Stimulated activated CD4-positive, alpha-beta T cell treated with anti-CD3 and anti-CD28 coated beads, Interleukin-2, amount 100 ng/mL, for 48 hours (primary cell): ENCODE results near the gene MRPL32.

Experiments
- DNase-seq, 2 donors: peaks; one replicate each; pipeline ENCODE4 v3.0.0-alpha.2; 2020

The MRPL32 gene

DNA sequence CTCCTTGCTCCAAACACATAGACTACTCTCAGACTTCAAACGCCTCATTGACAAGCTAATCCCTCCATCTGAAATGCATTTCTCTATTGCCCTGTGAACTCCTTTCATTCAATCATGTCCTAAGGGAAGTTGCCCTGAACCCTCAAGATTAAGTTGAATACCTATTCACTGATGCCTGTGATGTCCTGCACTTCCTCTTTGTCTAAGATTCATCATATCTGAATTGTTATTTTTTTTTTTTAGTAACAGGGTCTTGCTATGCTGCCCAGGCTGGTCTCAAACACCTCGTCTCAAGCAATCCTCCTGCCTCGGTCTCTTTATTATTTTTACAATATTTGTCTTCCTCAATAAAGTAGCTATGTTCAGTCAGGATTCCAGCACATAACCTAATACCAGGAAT, 3.4 kb upstream of the MRPL32 start:
- no peak for DNase-seq

- no peak for DNase-seq
Measured at GRCh38 chr7:42929449-42929848, 2.7 kb upstream of the MRPL32 start.

DNA sequence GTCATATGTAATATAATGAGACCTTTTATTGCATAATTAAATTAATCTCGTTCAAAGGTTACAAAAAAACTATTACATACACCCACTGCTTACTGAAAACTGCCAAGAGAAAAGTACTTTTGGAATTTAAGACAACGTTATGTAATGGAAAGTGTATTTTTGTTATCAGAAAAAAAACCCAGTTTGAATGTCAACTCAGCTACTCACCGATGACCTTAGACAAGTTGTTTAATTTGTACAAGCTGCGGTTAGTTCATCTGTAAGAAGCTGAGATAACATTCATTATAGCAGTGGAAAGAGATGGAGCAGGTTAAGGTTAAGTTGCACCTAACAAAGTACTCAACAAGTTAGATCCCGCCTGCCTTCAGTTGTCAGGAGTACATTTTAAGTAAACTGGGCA, 1.3 kb upstream of the MRPL32 start:
- no peak for DNase-seq

DNA sequence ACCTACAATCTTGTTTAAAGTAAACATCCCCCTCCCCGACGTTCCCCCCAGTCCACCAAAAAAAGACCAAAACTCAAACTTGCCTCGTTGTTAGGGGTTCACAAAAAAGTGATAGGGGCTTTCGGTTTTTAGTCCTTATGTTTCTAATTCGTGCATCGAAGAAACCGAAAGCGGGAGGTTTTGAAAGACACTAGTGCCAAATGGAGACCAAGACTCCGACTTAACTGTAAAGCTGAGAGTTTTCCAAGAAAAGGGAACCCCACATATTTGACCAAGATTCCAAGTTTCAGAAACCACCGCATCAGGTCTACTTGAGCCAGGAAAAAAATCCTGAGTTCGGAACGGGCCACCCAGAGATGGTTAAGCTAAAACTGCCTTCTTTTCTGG, 736 bp upstream of the MRPL32 start:
- no peak for DNase-seq

- DNase-seq = no peak
Measured at GRCh38 chr7:42932811-42933591, 825 bp downstream of the MRPL32 start.

GRCh38 chr7:42934291-42934690, 2.1 kb downstream of the MRPL32 start:
- no peak for DNase-seq

DNA sequence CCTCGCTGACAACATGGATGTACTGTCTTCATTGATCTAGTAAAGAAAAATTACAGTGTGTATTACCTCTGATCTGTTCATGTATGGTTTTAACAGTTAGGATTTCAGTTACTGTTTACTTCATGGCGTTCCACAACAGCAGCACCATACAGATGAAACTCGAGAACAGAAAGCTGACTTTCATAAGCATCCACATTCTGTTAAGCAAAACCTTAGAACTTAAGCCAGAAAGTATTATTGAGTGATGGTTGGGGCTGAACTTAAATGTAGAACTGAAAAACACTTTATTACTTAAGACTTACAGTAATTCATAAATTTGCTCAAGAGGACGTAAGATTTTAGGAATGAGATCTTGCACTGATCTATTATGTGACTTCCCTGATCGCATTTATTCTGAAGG, 3.7 kb downstream of the MRPL32 start:
- DNase-seq = no peak

DNA sequence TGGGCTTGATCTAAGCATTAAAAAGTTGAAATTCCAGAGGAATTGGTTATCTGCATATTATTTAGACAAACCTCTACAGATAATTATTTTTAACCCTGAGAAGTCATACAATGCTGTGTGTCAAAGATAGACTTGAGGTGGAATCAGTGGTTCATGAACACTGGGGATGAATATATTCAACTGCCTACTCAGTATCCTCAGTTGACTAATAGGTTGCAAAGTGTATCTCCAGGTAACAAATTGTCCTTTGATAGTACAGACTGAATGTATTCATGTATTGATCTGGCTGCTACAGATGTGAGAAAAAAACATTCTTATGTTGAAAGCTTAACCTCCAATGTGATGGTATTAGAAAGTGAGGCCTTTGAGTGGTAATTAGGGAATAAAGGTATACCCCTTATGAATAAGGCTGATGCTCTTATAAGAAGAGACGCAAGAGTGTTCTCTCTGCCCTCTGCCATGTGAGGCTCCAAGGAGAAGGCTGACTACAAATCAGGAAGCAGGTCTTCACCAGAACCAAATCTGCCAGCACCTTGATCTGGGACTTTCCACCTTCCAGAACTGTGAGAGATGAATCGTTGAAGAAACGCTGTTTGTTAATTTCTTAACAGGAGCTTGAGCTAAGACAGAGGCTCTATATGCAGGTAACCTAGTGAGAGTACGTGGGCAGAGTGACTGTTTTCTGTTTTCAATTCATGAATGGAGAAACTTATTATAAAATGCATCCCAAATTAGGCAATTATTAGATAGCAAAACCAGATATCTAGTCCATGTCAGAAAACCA, 7.5 kb downstream of the MRPL32 start:
- DNase-seq = no peak

DNA sequence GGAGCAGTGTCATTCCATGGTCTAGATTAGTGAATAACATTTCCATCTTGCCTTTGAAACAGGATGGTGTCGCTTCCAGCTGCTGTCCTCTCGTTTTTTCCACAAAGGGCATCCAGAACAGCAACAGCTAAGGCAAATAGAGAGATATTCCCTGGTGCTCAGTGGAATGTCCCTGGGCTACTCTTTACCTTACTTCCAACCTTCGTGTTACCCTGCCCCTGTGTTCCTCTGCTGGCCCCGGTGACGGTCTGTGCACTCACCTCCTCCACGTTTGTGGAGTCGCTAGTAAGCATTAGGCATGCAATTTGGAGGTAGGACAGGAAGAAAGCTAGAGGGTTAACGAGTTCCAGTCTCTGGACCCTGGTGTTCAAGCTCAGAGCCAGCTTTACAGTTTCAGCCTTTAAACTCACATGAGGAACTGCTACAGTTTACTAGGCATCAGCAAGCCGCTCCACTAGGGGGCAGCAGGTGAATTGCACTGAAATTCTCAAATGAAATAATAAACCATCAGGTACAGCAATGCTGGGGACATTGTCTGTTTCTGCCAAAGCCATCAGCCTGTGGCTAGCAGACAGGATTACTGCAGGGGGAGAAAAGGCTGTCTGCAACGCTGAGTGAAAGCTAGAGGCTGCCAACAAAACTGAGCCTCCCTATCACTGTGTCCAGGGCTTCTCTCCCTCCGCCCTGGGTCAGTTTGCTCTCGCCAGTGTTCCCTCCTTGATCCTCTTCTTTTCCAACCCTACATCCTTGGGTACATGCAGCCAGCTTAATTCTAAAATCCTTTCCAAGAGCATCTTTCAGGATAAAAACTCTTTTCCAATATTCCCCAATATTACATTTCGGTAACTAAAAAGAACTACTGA, 9.0 kb downstream of the MRPL32 start:
- DNase-seq = peak; percentile 68 to 75

DNA sequence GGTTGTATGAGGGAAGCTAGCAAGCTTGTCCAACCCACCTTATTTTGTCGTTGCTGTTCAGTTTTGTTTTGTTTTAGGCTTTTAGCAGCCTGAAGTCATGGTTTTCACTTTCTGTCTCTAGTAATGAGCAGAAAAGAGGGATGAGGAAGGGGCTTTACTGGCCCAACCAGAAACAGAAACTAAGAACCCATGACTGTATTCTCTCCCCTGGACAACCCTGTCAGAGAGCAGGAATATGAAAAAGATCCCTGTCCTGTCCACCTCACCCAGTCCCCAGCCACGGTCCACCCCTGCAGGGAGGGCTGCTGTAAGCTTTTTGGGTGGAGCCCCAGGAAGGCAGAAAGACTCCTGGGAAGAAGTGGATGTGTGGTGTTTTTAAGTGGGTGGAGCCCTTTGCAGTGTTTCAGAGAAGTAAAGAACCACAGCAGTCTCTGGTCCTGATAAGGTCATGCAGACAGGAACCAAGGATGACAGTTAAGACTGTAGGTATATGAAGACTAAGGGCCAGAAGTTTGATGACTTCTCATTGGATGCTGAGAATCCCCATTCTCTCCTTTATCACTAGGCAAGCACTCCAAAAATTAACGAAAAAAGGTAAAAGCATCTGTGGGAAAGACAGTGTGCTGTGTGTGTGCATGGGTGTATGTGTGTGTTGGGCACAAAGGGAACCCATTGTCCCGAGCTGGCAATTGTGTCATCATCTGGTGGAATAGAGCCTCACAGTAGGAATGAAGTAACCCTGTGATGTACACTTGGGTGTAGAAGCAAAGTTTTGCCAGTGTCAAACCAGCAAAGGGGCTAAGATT, 13.8 kb downstream of the MRPL32 start:
- DNase-seq = no peak

DNA sequence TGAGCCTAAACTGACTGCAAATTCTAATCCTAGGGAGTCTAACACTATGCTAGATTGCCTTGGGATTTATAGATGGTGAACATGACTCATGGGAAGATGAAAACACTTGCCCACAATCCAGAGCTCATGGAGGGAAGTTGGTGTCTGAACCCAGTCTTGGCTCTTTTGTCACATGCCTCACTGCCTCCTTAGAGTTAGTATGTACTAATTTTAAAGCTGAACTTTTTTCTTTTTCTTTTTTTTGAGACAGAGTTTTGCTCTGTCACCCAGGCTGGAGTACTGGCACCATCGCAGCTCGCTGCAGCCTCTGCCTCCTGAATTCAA, 14.4 kb downstream of the MRPL32 start:
- DNase-seq = no peak

DNA sequence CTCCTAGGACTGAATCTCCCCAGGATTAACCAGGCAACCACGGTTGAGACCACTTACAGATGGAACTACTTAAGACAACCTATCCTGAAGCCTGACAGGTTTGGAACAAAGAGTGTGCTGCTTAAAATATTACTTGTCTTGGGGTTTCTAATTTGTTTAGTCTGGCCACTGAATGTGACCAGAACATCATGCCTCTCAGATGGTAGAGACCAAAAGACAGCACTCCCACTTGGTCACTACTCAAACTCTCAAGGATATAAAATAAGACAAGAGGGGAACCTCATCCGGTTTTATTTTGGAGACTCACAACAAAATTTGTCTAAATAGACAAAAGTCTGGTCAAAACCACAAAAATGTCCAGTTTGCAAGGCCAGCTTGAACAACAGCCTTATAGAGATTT, 15.3 kb downstream of the MRPL32 start:
- no peak for DNase-seq

GRCh38 chr7:42950417-42950816, 18.2 kb downstream of the MRPL32 start:
- no peak for DNase-seq

GRCh38 chr7:42952328-42952727, 20.2 kb downstream of the MRPL32 start:
- no peak for DNase-seq

DNA sequence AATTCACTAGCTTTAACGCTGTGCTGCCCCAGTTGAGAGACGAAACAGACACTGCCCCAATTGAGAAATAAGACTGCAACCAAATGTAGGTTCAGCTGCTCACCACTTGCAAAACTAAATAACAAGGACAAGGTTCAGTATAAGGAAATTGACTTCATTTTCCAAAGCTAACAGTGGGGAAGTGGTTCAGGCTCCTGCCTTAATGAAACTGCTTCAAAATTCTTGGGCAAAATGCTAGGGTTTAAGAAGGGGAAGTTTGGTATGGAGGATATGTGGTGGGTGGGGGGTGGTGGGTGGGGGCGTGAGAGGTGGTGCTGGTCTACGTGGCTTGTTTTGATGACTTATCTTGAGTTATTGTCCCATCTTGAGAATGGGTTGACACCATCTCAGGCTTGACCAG, 21.8 kb downstream of the MRPL32 start:
- no peak for DNase-seq

DNA sequence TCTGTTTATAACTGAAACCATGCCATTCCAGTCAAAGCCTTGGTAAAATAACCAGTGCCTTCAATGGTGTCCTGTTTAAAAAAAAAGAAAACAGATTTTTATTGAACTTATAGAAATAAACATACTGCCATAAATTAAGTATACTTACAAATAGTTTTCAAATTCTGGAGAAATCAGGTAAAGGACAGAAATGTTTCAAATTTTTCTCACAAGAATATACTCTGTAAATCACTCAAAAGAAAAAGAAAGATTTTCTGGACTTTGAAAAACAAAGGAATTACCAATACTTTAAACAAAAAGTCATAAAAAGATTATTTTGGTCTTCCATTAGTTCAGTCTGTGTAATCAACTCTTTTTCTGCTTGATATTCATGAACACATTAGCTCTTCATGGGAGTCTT, 23.9 kb downstream of the MRPL32 start:
- no peak for DNase-seq

DNA sequence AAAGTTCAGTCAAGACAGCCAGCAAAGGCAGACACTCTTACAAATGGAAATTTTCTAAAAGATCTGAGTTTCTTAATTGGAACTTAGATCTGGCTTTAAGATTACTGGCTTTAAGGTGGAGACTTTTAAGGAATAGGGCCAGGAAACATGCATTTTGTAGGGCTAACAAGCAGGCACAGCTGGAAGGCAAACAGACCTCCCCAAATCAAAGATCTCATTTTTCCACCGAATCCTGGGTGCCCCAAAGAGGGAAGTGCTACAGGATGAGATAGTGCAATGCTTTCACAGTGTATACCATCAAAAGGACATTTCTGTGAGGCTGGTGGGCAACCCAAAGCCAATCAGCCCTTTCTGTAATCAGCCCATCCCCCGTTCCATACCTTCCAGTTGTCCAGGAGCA, 27.4 kb downstream of the MRPL32 start:
- DNase-seq = no peak

GRCh38 chr7:42960762-42961161, 28.6 kb downstream of the MRPL32 start:
- DNase-seq = no peak

- DNase-seq = no peak
Measured at GRCh38 chr7:42961170-42961569, 29.0 kb downstream of the MRPL32 start.

DNA sequence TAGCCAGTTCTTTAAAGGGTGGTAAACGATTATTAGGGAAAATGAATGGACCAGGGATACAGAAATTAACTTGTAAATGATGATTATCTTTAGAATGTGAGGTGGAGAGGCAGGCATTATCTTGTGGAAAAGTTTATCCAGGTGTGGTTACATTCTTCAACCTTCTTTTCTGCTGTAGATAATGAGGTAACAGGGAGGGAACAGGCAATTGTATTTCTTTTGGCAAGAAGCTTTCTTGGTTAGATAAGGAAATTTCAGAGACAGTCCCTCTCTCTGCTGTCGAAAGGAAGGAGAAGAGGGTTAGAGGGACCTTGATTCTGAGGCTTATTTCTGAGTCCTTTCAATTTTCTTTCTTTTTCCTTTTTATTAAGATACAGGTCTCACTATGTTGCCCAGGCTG, 32.1 kb downstream of the MRPL32 start:
- DNase-seq = no peak

- DNase-seq = no peak
Measured at GRCh38 chr7:42964849-42965805, 33.0 kb downstream of the MRPL32 start.

DNA sequence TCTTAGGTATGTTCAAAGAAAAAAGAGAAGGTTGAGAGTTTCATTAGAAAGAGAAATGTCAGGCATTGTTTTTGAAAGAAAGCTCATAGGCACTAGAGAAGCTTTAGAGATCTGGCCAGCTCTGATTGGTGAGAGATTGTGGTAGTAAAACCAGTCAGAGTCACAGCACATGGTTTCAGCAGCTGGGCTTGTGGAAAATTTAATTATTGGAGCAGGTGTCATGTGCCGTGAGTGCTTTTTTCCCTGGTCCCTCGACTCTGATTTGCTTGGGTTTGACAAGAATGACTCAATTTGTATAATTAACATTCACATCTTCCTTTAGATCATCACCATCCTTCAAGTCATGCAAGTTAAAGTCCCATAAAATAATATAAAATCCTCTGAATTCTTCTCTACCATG, 35.2 kb downstream of the MRPL32 start:
- no peak for DNase-seq
